ENCODE measurements around the gene ZMAT3.
"Not testable (repeated sequence)": the region's sequence is repeated elsewhere in the genome, so short reads cannot be mapped to it uniquely, and the experiment has no call there.

ZMAT3 gene

DNA sequence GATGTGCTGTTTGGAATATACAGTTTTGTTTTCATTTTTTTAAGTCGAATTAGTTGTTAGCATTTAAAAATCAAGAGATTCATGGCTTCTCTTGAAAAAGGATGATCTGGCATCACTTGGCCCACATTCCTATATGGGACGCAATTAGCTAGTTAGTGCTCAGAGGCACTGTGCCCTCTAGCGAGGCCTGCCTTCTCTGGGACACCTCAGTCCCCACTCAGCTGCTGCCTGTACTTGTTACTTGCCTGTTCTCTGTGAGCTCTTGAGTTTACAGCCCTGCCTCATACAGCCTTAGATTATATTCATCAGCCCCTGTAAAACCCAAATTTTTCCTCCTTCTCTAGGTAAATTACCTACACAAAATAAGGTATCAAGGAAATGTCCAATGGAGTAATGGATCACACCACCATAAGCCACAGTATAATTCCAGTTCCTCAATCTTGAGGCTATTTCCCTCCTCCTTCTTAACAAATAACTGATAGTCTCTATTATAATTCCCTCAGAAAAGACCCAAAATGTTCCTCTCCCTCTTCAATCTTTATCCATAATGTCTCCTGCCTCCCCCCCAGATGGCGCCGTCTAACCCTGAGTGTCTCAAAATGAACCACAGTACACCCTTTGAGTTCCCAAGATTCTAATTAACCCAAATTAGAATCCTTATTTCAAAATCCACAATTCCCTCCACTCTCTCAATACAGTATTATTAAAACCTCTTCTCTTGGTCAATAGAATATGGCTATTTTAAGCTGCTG lies 2.7 kb downstream of the ZMAT3 start:
- DNase-seq (ENCODE audit: low read depth in 3 of 3), result peak in 2 of 3 experiments; percentile 14 to 22

GRCh38 chr3:179067839-179068238 lies 3.8 kb downstream of the ZMAT3 start:
- DNase-seq (ENCODE audit: low read depth in 3 of 3), result no peak

DNA sequence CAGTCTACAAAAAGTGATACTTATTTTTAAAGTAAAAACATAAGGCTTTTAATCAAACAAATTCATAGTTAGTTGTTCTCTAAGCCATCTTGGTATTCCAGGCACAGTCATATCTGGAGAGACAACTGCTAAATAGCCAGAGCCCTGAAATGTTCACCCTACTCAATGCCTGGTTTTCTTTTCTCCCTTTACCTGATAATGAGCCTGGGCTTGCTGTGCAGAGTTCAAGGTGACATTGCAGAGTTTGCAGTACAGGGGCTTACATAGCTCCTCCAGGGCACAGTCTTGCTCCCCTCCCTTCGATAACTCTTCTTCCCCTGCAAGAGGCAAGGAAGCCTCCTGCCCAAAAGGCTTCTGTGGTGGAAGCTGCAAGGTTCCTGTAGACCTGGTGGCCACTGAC lies 4.3 kb downstream of the ZMAT3 start:
- no peak for DNase-seq (ENCODE audit: low read depth in 3 of 3)

DNA sequence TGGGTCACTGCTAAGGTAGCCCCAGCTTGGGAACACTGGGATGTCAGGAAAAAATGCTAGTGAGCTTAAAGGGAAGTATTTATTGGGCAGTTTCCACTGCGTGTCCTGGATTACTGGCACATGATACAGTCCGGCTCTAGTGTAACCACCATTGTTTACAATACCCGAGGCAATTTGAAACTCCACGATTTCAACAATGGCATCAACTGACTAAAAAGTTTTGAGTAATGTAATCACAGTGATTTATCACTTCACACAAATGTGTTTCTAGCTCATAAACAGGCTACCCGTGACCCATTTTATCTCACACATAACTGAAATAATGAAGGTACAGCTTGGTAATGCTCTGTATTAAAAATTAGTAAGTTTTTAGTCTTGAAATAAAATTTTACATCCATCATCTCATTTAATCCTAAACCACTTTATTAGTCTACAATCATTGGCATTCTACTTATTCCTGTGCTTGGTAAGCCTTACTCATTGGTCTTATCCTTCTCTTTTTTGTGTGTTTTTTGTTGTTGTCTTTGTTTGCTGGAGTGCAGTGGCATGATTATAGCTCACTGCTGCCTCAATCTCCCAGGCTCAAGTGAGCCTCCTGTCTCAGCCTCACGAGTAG lies 7.6 kb downstream of the ZMAT3 start:
- DNase-seq (ENCODE audit: low read depth in 3 of 3), result no peak

DNA sequence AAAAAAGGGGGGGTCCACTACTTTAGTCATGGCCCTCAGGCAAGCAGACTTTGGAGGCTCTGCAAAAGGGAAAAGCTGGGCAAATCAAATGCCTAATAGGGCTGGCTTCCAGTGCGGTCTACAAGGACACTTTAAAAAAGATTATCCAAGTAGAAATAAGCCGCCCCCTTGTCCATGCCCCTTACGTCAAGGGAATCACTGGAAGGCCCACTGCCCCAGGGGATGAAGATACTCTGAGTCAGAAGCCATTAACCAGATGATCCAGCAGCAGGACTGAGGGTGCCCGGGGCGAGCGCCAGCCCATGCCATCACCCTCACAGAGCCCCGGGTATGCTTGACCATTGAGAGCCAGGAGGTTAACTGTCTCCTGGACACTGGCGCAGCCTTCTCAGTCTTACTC lies 15.3 kb downstream of the ZMAT3 start:
- DNase-seq (ENCODE audit: low read depth in 3 of 3), result no peak

DNA sequence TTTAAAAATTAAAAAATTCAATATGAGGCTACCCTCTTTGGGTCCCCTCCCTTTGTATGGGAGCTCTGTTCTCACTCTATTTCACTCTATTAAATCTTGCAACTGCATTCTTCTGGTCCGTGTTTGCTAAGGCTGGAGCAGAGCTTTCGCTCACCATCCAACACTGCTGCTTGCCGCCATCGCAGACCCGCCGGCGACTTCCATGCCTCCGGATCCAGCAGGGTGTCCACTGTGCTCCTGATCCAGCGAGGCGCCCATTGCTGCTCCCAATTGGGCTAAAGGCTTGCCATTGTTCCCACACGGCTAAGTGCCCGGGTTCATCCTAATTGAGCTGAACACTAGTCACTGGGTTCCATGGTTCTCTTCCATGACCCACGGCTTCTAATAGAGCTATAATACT lies 17.0 kb downstream of the ZMAT3 start:
- not testable (repeated sequence) for DNase-seq (ENCODE audit: low read depth in 3 of 3)

DNA sequence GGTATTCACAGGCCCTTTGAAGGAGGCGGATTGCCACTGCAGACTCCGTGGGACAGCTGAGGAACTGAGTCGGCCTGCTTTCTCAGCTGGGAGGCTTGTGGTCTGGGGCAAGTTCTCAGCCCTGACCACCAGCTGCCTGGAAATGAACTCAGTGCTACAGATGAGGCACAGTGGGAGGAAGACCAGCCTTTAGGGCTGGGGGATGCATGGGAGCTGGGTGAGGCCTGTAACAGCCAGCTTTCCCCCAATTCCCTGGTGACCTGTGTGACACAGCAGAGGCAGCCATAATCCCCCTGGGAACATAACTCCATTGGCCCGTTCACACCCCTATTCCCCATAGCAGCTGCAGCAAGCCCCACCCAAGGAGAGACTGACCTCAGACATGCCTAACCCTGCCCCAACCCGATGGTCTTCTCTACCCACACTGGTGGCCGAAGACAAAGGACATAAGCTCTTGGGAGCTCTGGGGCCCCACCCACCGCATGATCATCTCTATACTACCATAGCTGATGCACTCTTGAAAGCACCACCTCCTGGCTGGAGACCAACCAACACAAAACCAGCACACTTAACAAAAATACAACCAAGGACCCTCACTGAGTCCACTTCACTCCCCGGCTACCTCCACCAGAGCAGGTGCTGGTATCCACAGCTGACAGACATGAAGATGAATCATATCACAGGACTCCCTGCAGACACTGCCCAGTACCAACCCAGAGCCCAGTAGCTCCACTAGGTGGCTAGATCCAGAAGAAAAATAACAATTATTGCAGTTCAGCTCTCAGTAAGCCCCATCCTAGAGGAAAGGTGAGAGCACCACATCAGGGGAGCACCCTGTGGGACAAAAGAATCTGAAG lies 24.9 kb downstream of the ZMAT3 start:
- DNase-seq (ENCODE audit: low read depth in 3 of 3), result no peak

DNA sequence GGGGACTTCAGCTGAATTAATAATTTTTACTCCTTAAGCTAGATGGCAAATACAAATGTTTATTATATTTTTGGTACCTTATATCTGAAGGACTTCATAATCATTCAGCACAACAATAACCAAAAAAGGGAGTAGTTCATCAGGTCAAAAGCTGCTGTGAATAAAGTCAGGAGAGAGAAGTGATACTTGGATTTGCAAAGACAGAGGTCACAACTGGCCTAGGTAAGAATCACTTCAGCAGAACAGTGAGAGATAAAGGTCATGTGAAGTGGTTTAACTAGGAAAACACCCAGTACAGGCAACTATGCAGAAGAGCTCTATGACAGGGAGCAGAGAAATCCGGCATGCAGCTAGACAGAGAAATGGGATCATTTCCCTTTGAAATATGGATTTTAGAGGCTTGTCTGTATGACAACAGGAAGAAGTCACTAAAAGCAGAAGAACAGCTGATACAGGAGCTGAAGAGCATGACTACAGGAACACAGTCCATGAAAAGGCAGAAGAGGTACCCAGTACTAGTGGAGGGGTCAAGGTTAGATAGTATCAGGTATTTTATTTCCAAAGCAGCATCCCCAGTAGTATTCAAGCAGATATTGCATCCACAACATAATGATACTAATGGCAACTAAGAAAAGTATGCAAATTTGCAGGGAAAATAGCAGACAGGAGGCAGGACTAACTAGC lies 25.7 kb downstream of the ZMAT3 start:
- no peak for DNase-seq (ENCODE audit: low read depth in 3 of 3)

DNA sequence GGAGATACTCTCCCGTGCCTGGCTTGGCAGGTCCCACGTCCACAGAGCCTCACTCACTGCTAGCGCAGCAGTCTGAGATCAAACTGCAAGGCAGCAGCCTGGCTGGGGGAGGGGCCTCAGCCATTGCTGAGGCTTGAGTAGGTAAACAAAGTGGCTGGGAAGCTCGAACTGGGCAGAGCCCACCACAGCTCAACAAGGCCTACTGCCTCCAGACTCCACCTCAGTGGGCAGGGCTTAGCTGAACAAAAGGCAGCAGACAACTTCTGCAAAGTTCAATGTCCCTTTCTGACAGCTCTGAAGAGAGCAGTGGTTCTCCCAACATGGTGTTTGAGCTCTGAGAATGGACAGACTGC lies 32.7 kb downstream of the ZMAT3 start:
- DNase-seq (ENCODE audit: low read depth in 3 of 3), result not testable (repeated sequence)

GRCh38 chr3:179038216-179038898 lies 33.3 kb downstream of the ZMAT3 start:
- no peak for DNase-seq (ENCODE audit: low read depth in 3 of 3)

DNA sequence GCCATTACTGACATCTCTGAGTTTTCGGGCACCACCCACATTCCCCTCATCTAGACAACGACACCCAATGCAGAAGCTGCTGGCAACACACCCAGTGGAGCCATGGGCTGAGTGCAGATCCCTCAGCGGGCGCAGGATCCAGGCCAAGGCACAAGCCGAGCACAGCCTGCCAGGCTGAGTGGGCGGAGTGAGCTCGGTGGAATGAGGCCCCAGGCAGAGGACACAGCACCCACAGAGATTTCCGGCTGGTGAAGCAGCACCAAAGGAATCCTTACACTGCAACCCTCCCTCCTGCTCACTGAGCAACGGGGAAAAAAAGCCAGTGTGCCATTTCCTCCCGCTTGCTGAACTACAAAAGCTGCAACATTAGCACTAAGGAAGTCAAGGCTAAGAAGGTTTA lies 34.3 kb downstream of the ZMAT3 start:
- peak; percentile 24 to 70 (median 33) for DNase-seq (ENCODE audit: low read depth in 3 of 3)

DNA sequence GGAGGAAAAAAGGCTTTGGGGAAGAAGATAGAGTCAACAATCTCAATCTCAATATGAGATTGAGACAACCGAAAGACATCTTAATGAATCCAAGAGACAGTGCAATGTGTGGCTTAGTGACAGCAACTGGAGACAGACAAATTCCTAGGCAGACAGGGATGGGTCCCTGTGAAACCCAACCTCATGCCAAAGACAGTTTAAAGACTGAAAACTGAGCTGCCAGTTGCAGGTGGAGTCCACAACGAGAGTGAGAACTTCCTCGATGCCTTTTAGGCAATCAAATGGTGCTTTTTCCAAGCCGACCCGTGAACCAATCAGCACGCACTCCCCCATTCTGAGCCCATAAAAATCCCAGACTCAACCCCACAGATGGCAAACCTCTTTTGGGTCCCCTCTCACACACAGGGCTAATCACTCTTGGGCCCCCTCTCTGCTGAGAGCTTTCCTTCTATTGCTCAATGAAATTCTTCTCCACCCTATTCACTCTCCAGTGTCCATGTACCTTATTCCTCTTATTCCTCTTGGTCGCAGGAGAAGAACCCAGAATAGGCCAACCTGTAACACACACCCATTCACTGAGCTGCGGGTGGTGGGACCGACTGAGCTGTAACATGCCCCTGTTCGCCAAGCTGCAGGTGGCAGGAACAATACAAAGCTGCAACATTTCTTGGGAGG lies 34.8 kb downstream of the ZMAT3 start:
- no peak for DNase-seq (ENCODE audit: low read depth in 3 of 3)

DNA sequence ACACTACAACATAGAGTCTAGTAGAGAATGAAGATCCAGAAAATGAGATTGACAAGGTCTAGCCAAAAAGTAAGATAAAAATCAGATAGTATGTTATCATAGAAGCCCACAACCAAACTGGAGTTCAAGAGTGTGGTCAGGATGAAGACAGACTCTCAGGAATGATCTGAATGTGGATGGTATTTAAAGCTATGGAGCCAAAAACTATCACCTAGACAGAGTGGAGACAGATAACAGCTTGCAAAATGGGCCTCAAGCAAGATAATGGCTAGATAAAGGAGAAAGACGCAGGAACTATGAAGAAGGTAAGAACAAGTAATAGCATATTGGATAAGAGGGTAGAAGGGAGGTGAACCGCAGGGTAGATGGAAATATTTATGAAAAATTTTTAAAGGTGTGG lies 35.4 kb downstream of the ZMAT3 start:
- DNase-seq (ENCODE audit: low read depth in 3 of 3), result no peak

GRCh38 chr3:179035232-179035631 lies 36.4 kb downstream of the ZMAT3 start:
- DNase-seq (ENCODE audit: low read depth in 3 of 3), result no peak

DNA sequence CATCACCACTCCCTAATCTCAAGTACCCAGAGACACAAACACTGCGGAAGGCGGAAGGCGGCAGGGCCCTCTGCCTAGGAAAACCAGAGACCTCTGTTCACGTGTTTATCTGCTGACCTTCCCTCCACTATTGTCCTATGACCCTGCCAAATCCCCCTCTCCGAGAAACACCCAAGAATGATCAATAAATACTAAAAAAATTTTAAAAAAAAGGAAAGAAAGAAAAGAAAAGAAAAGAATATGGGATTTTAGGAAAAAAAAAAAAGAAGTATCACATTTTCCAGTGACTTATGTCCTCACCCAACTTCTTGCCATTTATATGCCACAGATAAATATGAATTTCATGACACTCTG lies 38.3 kb downstream of the ZMAT3 start:
- DNase-seq (ENCODE audit: low read depth in 3 of 3), result not testable (repeated sequence)

DNA sequence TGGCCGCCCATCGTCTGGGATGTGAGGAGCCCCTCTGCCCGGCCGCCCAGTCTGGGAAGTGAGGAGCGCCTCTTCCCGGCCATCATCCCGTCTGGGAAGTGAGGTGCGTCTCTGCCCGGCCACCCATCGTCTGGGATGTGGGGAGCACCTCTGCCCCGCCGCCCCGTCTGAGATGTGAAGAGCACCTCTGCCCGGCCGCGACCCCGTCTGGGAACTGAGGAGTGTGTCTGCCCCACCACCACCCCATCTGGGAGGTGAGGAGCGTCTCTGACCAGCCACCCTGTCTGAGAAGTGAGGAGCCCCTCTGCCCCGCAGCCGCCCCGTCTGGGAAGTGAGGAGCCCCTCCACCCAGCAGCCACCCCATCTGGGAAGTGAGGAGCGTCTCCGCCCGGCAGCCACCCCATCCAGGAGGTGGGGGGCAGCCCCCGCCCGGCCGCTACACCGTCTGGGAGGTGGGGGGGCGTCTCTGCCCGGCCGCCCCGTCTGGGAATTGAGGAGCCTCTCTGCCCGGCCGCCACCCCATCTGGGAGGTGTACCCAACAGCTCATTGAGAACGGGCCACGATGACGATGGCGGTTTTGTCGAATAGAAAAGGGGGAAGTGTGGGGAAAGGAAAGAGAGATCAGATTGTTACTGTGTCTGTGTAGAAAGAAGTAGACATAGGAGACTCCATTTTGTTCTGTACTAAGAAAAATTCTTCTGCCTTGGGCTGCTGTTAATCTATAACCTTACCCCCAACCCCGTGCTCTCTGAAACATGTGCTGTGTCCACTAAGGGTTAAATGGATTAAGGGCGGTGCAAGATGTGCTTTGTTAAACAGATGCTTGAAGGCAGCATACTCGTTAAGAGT lies 38.9 kb downstream of the ZMAT3 start:
- not testable (repeated sequence) for DNase-seq (ENCODE audit: low read depth in 3 of 3)

DNA sequence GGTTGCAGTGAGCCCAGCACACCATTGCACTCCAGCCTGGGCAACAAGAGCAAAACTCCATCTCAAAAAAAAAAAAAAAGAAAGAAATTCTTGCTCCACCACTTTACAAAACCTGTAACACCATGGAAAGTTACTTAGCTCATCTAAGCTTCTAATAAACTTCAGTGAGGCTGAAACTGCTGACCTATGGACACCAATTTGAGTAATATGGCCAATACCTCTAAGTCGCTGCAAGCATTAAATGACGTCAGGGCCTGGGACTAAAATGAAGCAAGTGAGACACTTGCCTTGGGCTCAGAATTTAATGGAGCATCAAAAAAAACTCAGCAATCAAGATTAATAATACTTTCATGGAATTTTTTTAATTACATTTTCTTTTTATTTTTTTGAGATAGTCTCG lies 42.5 kb downstream of the ZMAT3 start:
- DNase-seq (ENCODE audit: low read depth in 3 of 3), result no peak

GRCh38 chr3:179028408-179028807 lies 43.2 kb downstream of the ZMAT3 start:
- DNase-seq (ENCODE audit: low read depth in 3 of 3), result no peak

- DNase-seq (ENCODE audit: low read depth in 3 of 3), result no peak
Observed at GRCh38 chr3:179027326-179027900, 44.2 kb downstream of the ZMAT3 start.

DNA sequence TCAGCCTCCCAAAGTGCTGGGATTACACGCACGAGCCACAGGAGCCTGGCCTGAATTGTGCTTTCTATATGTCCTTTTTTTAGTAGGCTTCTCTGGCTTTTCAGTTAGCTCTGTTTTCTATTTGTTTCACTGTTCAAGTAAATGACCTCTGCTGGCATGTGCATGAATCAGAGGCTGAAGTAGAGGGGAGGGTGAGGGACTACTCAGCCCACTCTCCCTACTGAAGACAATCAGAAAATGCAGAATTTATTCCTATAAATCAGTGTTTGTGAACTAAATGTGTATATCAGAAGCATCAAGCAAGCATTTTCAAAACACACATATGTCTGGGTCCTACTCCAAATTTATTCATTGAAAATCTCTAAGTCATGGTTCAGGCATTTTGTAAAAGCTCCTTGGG lies 45.0 kb downstream of the ZMAT3 start:
- no peak for DNase-seq (ENCODE audit: low read depth in 3 of 3)

All from stimulated activated CD4-positive, alpha-beta T cell treated with anti-CD3 and anti-CD28 coated beads, TNF-alpha, amount 100 ng/mL, for 24 hours (primary cell).